Activated naive CD8-positive, alpha-beta T cell treated with anti-CD3 and anti-CD28 coated beads for 36 hours (primary cell): ENCODE measurements around the gene TTLL11. TPM values are rescaled to one million over a fixed set of nuclear protein-coding genes. Genes with fewer than 3 reads are reported as not detected.

Experiments
- DNase-seq: peaks from one replicate; pipeline ENCODE4 v3.0.0; 2021
- H3K27ac Mint-ChIP-seq: one replicate; pipeline ENCODE4 v1.8.0; 2022; ENCODE audit warnings: mild to moderate bottlenecking, moderate library complexity, mixed read lengths
- H3K27me3 Mint-ChIP-seq: one replicate; pipeline ENCODE4 v1.8.0; 2022; ENCODE audit warnings: mild to moderate bottlenecking, mixed read lengths
- H3K36me3 Mint-ChIP-seq: one replicate; pipeline ENCODE4 v1.8.0; 2021; ENCODE audit warnings: mild to moderate bottlenecking, mixed read lengths
- H3K4me1 Mint-ChIP-seq: one replicate; pipeline ENCODE4 v1.8.0; 2021; ENCODE audit warnings: mixed read lengths
- H3K4me3 Mint-ChIP-seq: one replicate; pipeline ENCODE4 v1.8.0; 2022; ENCODE audit warnings: mild to moderate bottlenecking, moderate library complexity, mixed read lengths
- H3K9me3 Mint-ChIP-seq: one replicate; pipeline ENCODE4 v1.8.0; 2022; ENCODE audit warnings: mixed read lengths
- total RNA-seq, 2 experiments: library from RNA; stranded (reverse); gene quantifications; one replicate each; pipeline ENCODE4 v1.2.3, GENCODE V29; 2021

TTLL11 gene
- total RNA-seq, 2 experiments from 2014 or later, result 2.5 to 2.8 TPM

- no peak overlapping the region for H3K27ac Mint-ChIP-seq
- H3K27me3 Mint-ChIP-seq, result no peaks in the 10 kb centered on the region
- no peak for DNase-seq
- peaks cover 12% of the 10 kb centered on the region for H3K4me1 Mint-ChIP-seq
- H3K4me3 Mint-ChIP-seq, result no peak overlapping the region
- no peaks in the 10 kb centered on the region for H3K36me3 Mint-ChIP-seq
- no peaks in the 10 kb centered on the region for H3K9me3 Mint-ChIP-seq
Observed at GRCh38 chr9:121954477-121955140, 138.5 kb downstream of the TTLL11 start.

- no peak overlapping the region for H3K27ac Mint-ChIP-seq
- peaks cover 2% of the 10 kb centered on the region for H3K4me1 Mint-ChIP-seq
- no peaks in the 10 kb centered on the region for H3K27me3 Mint-ChIP-seq
- no peak overlapping the region for H3K4me3 Mint-ChIP-seq
- H3K9me3 Mint-ChIP-seq, result no peaks in the 10 kb centered on the region
- no peak for DNase-seq
- no peaks in the 10 kb centered on the region for H3K36me3 Mint-ChIP-seq
Observed at GRCh38 chr9:121952611-121953010, 140.5 kb downstream of the TTLL11 start.

- peaks cover 2% of the 10 kb centered on the region for H3K4me1 Mint-ChIP-seq
- no peaks in the 10 kb centered on the region for H3K36me3 Mint-ChIP-seq
- no peak for DNase-seq
- no peaks in the 10 kb centered on the region for H3K27me3 Mint-ChIP-seq
- H3K27ac Mint-ChIP-seq, result no peak overlapping the region
- H3K4me3 Mint-ChIP-seq, result no peak overlapping the region
- H3K9me3 Mint-ChIP-seq, result no peaks in the 10 kb centered on the region
Observed at GRCh38 chr9:121950866-121951265, 142.2 kb downstream of the TTLL11 start.

GRCh38 chr9:121950441-121950840 is 142.7 kb downstream of the TTLL11 start:
- no peak for DNase-seq
- Mint-ChIP-seq H3K36me3 (no peaks in the 10 kb centered on the region), H3K9me3 (no peaks in the 10 kb centered on the region), H3K27ac (no peak overlapping the region), H3K27me3 (no peaks in the 10 kb centered on the region), H3K4me1 (peaks cover 2% of the 10 kb centered on the region), H3K4me3 (no peak overlapping the region)

- no peak for DNase-seq
- no peaks in the 10 kb centered on the region for H3K36me3 Mint-ChIP-seq
- no peak overlapping the region for H3K27ac Mint-ChIP-seq
- peaks cover under 1% of the 10 kb centered on the region for H3K4me1 Mint-ChIP-seq
- H3K4me3 Mint-ChIP-seq, result no peak overlapping the region
- no peaks in the 10 kb centered on the region for H3K9me3 Mint-ChIP-seq
- H3K27me3 Mint-ChIP-seq, result no peaks in the 10 kb centered on the region
Observed at GRCh38 chr9:121949766-121950165, 143.3 kb downstream of the TTLL11 start.

- H3K4me1 Mint-ChIP-seq, result no peaks in the 10 kb centered on the region
- no peaks in the 10 kb centered on the region for H3K9me3 Mint-ChIP-seq
- no peak overlapping the region for H3K27ac Mint-ChIP-seq
- DNase-seq, result no peak
- H3K27me3 Mint-ChIP-seq, result no peaks in the 10 kb centered on the region
- H3K36me3 Mint-ChIP-seq, result no peaks in the 10 kb centered on the region
- H3K4me3 Mint-ChIP-seq, result no peak overlapping the region
Observed at GRCh38 chr9:121949364-121949763, 143.7 kb downstream of the TTLL11 start.

- Mint-ChIP-seq H3K4me3 (no peak overlapping the region), H3K27ac (no peak overlapping the region), H3K4me1 (no peaks in the 10 kb centered on the region), H3K36me3 (no peaks in the 10 kb centered on the region), H3K27me3 (no peaks in the 10 kb centered on the region), H3K9me3 (no peaks in the 10 kb centered on the region)
- DNase-seq, result no peak
Observed at GRCh38 chr9:121947775-121948174, 145.3 kb downstream of the TTLL11 start.

DNA sequence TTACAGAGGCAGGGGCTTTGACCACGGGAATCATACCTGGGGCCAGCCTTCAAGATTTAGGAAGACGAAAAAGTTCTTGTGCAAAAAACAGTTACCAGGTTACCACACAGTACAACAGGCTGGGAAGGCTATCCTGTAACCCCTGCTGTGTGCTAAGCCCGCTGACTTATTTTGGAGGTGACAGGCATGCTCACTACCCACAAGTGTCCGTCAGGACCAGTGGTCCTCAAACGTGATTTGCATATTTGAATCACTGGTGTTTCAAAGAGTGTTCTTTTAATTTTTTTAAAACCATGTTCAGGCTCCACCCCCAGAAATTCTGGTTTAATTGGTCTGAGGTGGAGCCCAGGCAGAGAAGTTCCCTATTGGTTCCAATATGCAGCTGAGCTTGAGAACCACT is 146.6 kb downstream of the TTLL11 start:
- Mint-ChIP-seq H3K4me1 (no peaks in the 10 kb centered on the region), H3K9me3 (no peaks in the 10 kb centered on the region), H3K36me3 (no peaks in the 10 kb centered on the region), H3K27me3 (no peaks in the 10 kb centered on the region), H3K4me3 (no peak overlapping the region), H3K27ac (no peak overlapping the region)
- DNase-seq, result no peak

DNA sequence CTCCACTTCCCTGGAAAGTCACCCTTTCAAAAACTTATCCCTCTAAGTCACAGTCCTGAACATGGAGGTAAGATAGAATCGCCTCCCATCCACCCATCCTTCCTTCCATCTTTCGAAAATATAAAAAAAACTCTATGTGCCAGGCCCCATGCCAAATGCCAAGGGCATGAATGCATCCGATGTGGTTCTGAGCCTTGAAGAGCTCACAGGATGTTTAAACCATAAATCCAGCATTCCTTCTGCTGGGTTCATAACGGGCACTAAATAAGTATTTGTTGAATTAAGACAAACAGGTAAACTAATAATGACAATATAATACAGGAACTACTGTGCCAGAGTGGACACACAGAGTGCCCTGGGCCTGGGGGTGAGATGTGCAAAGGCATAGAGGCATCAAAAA is 147.3 kb downstream of the TTLL11 start:
- no peaks in the 10 kb centered on the region for H3K36me3 Mint-ChIP-seq
- no peaks in the 10 kb centered on the region for H3K9me3 Mint-ChIP-seq
- H3K27me3 Mint-ChIP-seq, result no peaks in the 10 kb centered on the region
- no peak overlapping the region for H3K4me3 Mint-ChIP-seq
- H3K27ac Mint-ChIP-seq, result no peak overlapping the region
- DNase-seq, result no peak
- H3K4me1 Mint-ChIP-seq, result no peaks in the 10 kb centered on the region

- Mint-ChIP-seq H3K9me3 (no peaks in the 10 kb centered on the region), H3K4me3 (no peak overlapping the region), H3K27me3 (no peaks in the 10 kb centered on the region), H3K27ac (no peak overlapping the region), H3K36me3 (no peaks in the 10 kb centered on the region), H3K4me1 (no peaks in the 10 kb centered on the region)
- no peak for DNase-seq
Observed at GRCh38 chr9:121945281-121945680, 147.8 kb downstream of the TTLL11 start.

- no peaks in the 10 kb centered on the region for H3K27me3 Mint-ChIP-seq
- no peaks in the 10 kb centered on the region for H3K9me3 Mint-ChIP-seq
- no peaks in the 10 kb centered on the region for H3K36me3 Mint-ChIP-seq
- DNase-seq, result no peak
- no peak overlapping the region for H3K27ac Mint-ChIP-seq
- no peaks in the 10 kb centered on the region for H3K4me1 Mint-ChIP-seq
- no peak overlapping the region for H3K4me3 Mint-ChIP-seq
Observed at GRCh38 chr9:121944711-121945191, 148.4 kb downstream of the TTLL11 start.

GRCh38 chr9:121943463-121943862 is 149.6 kb downstream of the TTLL11 start:
- Mint-ChIP-seq H3K9me3 (no peaks in the 10 kb centered on the region), H3K27me3 (no peaks in the 10 kb centered on the region), H3K4me1 (no peaks in the 10 kb centered on the region), H3K4me3 (no peak overlapping the region), H3K27ac (no peak overlapping the region), H3K36me3 (no peaks in the 10 kb centered on the region)
- DNase-seq, result no peak

GRCh38 chr9:121942866-121943382 is 150.2 kb downstream of the TTLL11 start:
- Mint-ChIP-seq H3K9me3 (no peaks in the 10 kb centered on the region), H3K27me3 (no peaks in the 10 kb centered on the region), H3K27ac (no peak overlapping the region), H3K4me3 (no peak overlapping the region), H3K4me1 (no peaks in the 10 kb centered on the region), H3K36me3 (no peaks in the 10 kb centered on the region)
- DNase-seq, result no peak

DNA sequence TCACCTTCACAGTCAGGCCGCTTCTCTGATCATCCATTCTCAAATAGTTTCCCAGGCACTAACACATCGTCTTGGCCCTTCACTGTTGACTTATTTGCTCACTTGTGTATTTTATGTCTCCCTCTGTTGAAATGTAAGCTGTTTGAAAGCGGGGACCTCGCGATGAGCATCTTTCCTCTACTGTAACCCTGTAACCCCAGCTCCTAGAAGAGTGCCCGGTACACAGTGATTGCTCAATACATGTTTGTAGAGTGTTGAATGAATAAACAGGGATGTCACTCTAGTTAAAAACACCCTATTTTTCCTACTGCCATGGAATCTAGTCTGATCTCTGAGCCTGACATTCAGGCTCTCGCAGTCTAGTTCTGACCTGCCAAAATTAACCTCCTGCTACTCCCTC is 150.8 kb downstream of the TTLL11 start:
- Mint-ChIP-seq H3K9me3 (no peaks in the 10 kb centered on the region), H3K36me3 (no peaks in the 10 kb centered on the region)

GRCh38 chr9:121939643-121940042 is 153.5 kb downstream of the TTLL11 start:
- H3K4me3 Mint-ChIP-seq, result no peak overlapping the region
- H3K27ac Mint-ChIP-seq, result no peak overlapping the region
- H3K27me3 Mint-ChIP-seq, result no peaks in the 10 kb centered on the region
- no peaks in the 10 kb centered on the region for H3K4me1 Mint-ChIP-seq
- DNase-seq, result no peak
- no peaks in the 10 kb centered on the region for H3K36me3 Mint-ChIP-seq
- no peaks in the 10 kb centered on the region for H3K9me3 Mint-ChIP-seq

More for the DNA sequence above, 150.8 kb downstream of the TTLL11 start:
- Mint-ChIP-seq H3K27me3 (no peaks in the 10 kb centered on the region), H3K27ac (no peak overlapping the region), H3K4me3 (no peak overlapping the region), H3K4me1 (no peaks in the 10 kb centered on the region)
- DNase-seq, result no peak

DNA sequence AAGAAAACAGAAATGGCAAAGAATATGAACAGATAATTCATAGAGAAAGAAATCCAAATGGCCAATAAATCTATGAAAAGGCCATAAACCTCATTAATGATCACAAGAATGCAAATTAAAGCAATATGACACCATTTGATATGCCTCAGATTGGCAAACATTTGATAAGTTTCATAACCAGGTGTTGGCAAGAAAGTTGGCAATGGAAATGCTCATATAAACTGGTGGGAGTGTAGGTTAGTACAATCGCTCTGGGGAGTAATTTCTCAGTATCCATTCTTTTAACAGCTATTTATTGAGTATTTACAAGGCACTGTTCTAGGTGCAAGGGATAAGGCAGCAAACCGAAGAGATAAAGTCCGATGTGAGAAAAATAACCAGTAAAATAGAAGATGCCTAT is 154.5 kb downstream of the TTLL11 start:
- H3K9me3 Mint-ChIP-seq, result no peaks in the 10 kb centered on the region
- no peaks in the 10 kb centered on the region for H3K36me3 Mint-ChIP-seq
- no peak overlapping the region for H3K4me3 Mint-ChIP-seq
- no peaks in the 10 kb centered on the region for H3K4me1 Mint-ChIP-seq
- H3K27ac Mint-ChIP-seq, result no peak overlapping the region
- no peak for DNase-seq
- H3K27me3 Mint-ChIP-seq, result no peaks in the 10 kb centered on the region
